DMS53 treated with DMSO at 0.1 percent for 48 hours (cell line): Measurements from ENCODE around the gene FMN1.

ENCODE experiments used
- DNase-seq: peaks from one replicate; lab custom pipeline; 2025; ENCODE audit not compliant: unreplicated experiment; lab: John Stamatoyannopoulos, UW

FMN1 gene

GRCh38 chr15:33125894-33126537, 68.5 kb downstream of the FMN1 start:
- DNase-seq = no peak

GRCh38 chr15:33124811-33125210, 69.7 kb downstream of the FMN1 start:
- no peak for DNase-seq

GRCh38 chr15:33124279-33124678, 70.2 kb downstream of the FMN1 start:
- no peak for DNase-seq

GRCh38 chr15:33119865-33120264, 74.6 kb downstream of the FMN1 start:
- no peak for DNase-seq

GRCh38 chr15:33119273-33119672, 75.2 kb downstream of the FMN1 start:
- DNase-seq = no peak

- DNase-seq = no peak
Observed at GRCh38 chr15:33116198-33116597, 78.3 kb downstream of the FMN1 start.

- DNase-seq = no peak
Observed at GRCh38 chr15:33115191-33115861, 79.2 kb downstream of the FMN1 start.

- no peak for DNase-seq
Observed at GRCh38 chr15:33114374-33114717, 80.2 kb downstream of the FMN1 start.

- no peak for DNase-seq
Observed at GRCh38 chr15:33113666-33114373, 80.7 kb downstream of the FMN1 start.

- DNase-seq = no peak
Observed at GRCh38 chr15:33112541-33113105, 81.9 kb downstream of the FMN1 start.

GRCh38 chr15:33111041-33111451, 83.5 kb downstream of the FMN1 start:
- no peak for DNase-seq

- no peak for DNase-seq
Observed at GRCh38 chr15:33109345-33109744, 85.2 kb downstream of the FMN1 start.

- no peak for DNase-seq
Observed at GRCh38 chr15:33108518-33108917, 86.0 kb downstream of the FMN1 start.

GRCh38 chr15:33107950-33108349, 86.6 kb downstream of the FMN1 start:
- DNase-seq = no peak

GRCh38 chr15:33104212-33104611, 90.3 kb downstream of the FMN1 start:
- DNase-seq = no peak

- DNase-seq = no peak
Observed at GRCh38 chr15:33101036-33101435, 93.5 kb downstream of the FMN1 start.

GRCh38 chr15:33100314-33100713, 94.2 kb downstream of the FMN1 start:
- no peak for DNase-seq

GRCh38 chr15:33099739-33100138, 94.8 kb downstream of the FMN1 start:
- DNase-seq = no peak

- no peak for DNase-seq
Observed at GRCh38 chr15:33099213-33099612, 95.3 kb downstream of the FMN1 start.

GRCh38 chr15:33098094-33099058, 96.1 kb downstream of the FMN1 start:
- DNase-seq = no peak

- DNase-seq = no peak
Observed at GRCh38 chr15:33096134-33096533, 98.4 kb downstream of the FMN1 start.
